SK-N-MC (cell line): Measurements from ENCODE around the gene SF3A2.

Experiments used
- DNase-seq: peaks from one replicate; pipeline ENCODE4 v3.0.0-alpha.2; 2011; ENCODE audit warnings: low read depth, low spot score
- H3K27ac ChIP-seq: fragments of 200-600 bp; sonication (generic); 2 replicates; pipeline ENCODE4 v1.5.1; 2016; ENCODE audit warnings: mixed run types
- H3K36me3 ChIP-seq: fragments of 200-600 bp; sonication (generic); 2 replicates; pipeline ENCODE4 v1.6.1; 2017; ENCODE audit warnings: antibody characterized with exemption, low read length, mixed read lengths; ENCODE audit not compliant: insufficient read depth
- H3K4me3 ChIP-seq: fragments of 200-600 bp; sonication (generic); 2 replicates; pipeline ENCODE4 v1.5.1; 2016
- H3K9ac ChIP-seq: fragments of 200-600 bp; sonication (generic); 2 replicates; pipeline ENCODE4 v1.8.0; 2017; ENCODE audit warnings: mixed run types, mixed read lengths; ENCODE audit not compliant: insufficient read length
- H3K9me3 ChIP-seq: fragments of 200-600 bp; sonication (generic); 2 replicates; pipeline ENCODE4 v1.6.1; 2017; ENCODE audit warnings: low read depth, mild to moderate bottlenecking, antibody characterized with exemption, low read length, moderate library complexity, mixed read lengths
- EZH2 ChIP-seq: fragments of 200-600 bp; sonication (generic); IDR thresholded peaks from one replicate; pipeline ENCODE4 v1.6.1; 2017; ENCODE audit warnings: antibody characterized with exemption
- FOXP2 ChIP-seq: optimal IDR thresholded peaks from 2 replicates; pipeline ENCODE3; 2011; ENCODE audit warnings: mild to moderate bottlenecking, moderate library complexity; ENCODE audit not compliant: insufficient read depth; ENCODE audit errors: extremely low read length, control extremely low read depth
- POLR2AphosphoS5 ChIP-seq: IDR thresholded peaks from 2 replicates; pipeline ENCODE4 v1.6.1; 2012; ENCODE audit warnings: mild to moderate bottlenecking, low read depth, low read length, borderline replicate concordance

SF3A2 gene

DNA sequence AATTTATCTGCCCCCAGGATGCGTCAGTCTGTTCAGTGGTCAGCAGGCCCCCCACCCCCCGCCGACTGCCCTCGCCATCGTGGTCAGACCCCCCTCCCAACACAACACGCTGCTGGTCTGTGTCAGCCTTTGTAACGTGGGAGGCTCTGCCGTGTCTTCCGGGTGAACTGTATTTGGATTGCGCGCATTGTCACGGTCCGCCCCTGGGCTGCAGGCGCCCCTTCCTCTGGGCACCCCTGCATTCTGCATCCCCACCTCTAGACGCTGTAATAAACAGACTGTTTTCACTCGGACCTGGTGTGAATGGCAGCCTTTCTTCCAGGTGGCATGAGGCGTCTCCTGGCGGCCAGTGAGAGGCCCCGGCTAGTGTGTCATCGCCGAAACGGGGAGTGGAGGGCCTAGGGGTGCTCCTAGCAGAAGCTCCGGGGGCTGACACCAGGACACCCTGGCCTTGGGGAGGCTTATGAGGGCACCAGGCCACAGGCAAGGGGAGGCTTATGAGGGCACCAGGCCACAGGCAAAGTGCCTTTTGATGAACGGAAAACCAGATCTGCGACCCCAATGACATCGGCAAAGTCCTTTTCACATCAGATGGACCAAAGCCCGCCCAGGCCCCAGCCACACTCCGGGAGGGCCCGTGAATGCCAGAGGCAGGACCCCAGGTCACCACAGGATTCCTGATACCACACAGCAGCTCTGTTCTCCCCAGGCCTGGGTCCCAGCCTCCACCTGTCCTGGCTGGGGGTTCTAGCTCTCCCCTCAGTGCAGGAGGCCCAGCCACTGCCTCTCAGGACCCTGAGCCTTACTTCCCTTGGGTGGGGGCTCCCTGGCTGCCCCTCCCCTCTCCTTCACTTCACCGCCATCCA, 4.1 kb upstream of the SF3A2 start:
- no peak overlapping the region for H3K27ac ChIP-seq
- peaks cover 18% of the 10 kb centered on the region; the same call in 1 of the 2 replicates for H3K36me3 ChIP-seq
- no peak for TF ChIP-seq FOXP2
- TF ChIP-seq POLR2AphosphoS5, result peak; percentile 22
- TF ChIP-seq EZH2, result no peak
- no peak overlapping the region for H3K4me3 ChIP-seq
- no peak overlapping the region for H3K9ac ChIP-seq
- no peaks in the 10 kb centered on the region for H3K9me3 ChIP-seq
- DNase-seq, result no peak

DNA sequence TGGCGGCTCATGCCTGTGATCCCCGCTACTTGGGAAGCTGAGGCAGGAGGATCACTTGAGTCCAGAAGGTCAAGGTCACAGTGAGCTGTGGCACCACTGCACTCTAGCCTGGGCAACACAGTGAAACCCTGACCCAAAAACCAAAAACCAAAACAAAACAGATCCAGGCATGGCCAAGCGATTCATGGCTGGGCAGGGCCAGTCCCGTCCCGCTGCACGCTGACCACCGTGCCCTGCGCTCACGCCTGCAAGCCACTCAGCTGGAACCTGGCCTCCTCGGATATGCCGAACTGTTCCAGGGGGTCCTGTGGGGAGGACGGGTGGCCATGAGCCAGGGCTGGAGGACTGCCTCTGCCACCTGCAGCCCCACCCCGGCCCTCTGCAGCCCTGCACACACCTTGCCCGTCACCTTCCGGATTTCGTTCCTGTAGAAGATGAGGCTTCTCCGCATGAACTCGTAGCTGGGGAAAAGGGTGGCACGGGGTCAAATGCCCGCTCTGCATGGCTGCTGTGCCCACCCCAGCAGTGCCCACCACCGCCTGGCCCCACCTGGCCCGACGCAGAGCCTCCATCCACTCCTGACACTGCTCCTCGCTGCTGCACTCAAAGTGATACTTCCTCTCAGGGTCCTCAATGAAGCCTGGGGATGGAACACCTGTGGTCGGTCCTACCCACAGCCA, 2.9 kb upstream of the SF3A2 start:
- no peak overlapping the region for H3K4me3 ChIP-seq
- TF ChIP-seq FOXP2, result no peak
- TF ChIP-seq POLR2AphosphoS5, result no peak; the same call in 1 of the 2 replicates
- no peak for TF ChIP-seq EZH2
- no peaks in the 10 kb centered on the region for H3K9me3 ChIP-seq
- no peak overlapping the region for H3K9ac ChIP-seq
- no peak overlapping the region for H3K27ac ChIP-seq
- peaks cover 29% of the 10 kb centered on the region for H3K36me3 ChIP-seq
- no peak for DNase-seq

DNA sequence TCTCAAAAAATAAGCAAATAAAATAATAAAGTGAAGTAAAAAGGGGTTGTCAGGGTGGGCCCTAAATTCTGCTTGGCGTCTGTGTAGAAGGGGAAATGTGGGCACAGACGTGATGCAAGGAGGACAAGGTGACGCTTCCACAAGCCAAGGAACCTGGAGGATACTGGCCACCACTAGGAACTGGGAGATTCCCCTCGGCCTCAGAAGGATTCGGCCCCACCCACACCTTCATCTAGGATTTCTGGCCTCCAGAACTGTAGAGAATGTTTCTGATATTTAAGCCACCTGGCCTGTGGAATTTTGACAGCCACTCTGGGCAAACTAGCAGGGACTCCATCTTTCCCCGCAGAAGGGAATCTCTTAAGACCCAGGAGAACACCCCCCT, 1.6 kb upstream of the SF3A2 start:
- peaks cover 26% of the 10 kb centered on the region for H3K36me3 ChIP-seq
- TF ChIP-seq EZH2, result no peak
- no peak for TF ChIP-seq FOXP2
- no peak for TF ChIP-seq POLR2AphosphoS5
- peak overlapping the region; percentile 91 for H3K4me3 ChIP-seq
- no peaks in the 10 kb centered on the region for H3K9me3 ChIP-seq
- DNase-seq, result no peak
- no peak overlapping the region for H3K27ac ChIP-seq
- H3K9ac ChIP-seq, result peak overlapping the region; percentile 94

DNA sequence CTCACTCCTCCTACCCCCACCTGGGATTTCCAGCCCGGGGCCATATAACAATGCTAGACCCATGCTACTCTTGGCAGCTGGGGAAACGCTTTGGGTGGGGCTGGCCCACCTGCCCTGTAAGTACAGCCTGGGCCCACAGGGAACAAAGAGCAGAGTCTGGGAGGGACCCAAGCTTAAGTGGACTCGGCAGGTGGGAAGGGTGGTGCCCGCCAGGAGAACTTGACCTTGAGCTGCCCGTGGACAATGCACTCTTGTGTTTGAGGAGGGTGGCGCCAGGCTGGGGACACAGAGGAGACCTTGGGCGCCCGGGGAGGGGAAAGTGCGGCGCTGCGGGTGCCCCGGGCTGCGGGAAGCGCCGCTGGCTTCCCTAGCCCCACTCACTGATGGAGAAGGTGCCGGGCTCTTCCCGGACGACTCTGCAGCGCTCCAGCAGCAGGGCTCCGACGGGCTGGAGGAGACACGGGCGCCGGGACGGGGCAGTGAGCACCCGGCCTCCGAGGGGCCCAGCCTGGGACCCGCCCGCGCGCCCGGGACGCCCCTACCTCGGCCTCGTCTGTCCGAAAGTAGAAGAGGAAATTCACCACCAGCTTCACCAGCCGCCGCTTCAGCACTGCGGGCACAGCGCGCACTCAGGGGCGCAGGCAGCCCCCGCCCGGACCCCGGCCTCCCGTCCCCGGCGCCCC, 1.1 kb upstream of the SF3A2 start:
- peaks cover 25% of the 10 kb centered on the region for H3K36me3 ChIP-seq
- TF ChIP-seq EZH2 (no peak), FOXP2 (no peak), POLR2AphosphoS5 (no peak)
- peak overlapping the region; percentile 94 for H3K9ac ChIP-seq
- H3K9me3 ChIP-seq, result no peaks in the 10 kb centered on the region
- no peak for DNase-seq
- H3K4me3 ChIP-seq, result peak overlapping the region; percentile 91
- peak overlapping the region; percentile 50; the same call in 1 of the 2 replicates for H3K27ac ChIP-seq

DNA sequence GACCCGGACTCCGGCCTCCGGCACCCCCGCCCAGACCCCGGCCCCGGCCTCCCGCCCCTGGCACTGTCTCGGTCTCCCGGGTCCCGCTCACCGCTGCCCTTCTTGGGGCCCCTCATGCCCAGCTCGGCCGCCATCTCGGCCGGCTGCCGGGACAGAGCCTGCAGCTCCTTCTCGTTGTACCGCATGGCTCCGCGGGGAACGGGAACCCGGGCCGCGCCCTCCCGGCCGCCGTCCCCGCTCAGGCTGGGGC, 635 bp upstream of the SF3A2 start:
- Histone ChIP-seq H3K9me3 (no peaks in the 10 kb centered on the region), H3K36me3 (peaks cover 29% of the 10 kb centered on the region), H3K4me3 (peak overlapping the region; percentile 91), H3K9ac (peak overlapping the region; percentile 94), H3K27ac (peak overlapping the region; percentile 50; the same call in 1 of the 2 replicates)
- TF ChIP-seq EZH2, result no peak
- TF ChIP-seq POLR2AphosphoS5, result peak; percentile 58
- no peak for TF ChIP-seq FOXP2
- no peak for DNase-seq

DNA sequence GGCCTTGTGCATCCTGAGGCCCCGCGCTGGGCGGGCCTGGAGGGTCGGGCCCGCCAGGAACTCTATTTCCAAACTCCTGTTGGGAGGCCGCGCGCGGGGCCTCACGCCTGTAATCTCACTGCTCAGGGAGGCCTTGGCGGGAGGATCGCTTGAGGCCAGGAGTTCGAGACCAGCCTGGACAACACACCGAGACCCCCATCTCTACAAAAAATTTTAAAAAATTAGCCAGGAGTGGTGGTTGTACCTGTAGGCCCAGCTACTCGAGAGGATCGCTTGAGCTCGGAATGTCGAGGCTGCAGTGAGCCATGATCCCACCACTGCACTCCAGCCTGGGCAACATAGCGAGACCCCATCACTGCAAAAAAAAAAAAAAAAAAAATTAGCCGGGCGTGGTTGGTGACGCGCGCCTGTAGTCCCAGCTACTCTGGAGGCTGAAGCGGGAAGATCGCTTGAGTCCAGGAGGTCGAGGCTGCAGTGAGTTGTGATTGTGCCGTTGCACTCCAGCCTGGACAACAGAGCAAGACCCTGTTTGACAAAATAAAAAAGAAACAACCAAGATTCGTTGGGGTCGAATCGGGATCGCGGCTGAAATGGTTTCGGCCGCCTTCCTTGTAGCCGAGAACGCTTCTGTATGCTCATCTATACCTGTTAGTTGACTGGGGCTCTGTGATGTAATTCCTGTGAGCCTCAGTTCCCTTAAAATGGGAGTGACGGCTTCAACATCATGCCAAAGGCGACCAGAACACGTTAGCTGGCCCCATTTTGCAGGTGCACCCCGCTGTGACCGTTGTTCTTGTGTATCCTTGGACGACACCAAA, 636 bp downstream of the SF3A2 start:
- Histone ChIP-seq H3K9ac (peak overlapping the region; percentile 95), H3K9me3 (no peaks in the 10 kb centered on the region), H3K36me3 (peaks cover 29% of the 10 kb centered on the region), H3K27ac (peak overlapping the region; percentile 88), H3K4me3 (peak overlapping the region; percentile 91)
- DNase-seq, result no peak
- TF ChIP-seq POLR2AphosphoS5, result no peak
- TF ChIP-seq FOXP2, result no peak
- no peak for TF ChIP-seq EZH2

DNA sequence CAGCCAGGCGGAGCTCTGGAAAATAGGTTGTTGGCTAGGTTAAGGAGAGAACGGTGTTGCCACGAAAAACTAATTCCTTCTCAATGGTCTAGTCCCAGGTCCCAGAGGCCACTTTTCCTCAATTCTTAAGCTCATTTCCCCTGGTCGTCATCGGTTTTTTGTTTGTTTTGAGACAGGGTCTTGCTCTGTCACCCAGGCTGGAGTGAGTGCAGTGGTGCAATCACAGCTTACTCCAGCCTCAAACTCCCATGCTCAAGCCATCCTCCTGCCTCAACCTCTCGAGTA, 1.2 kb downstream of the SF3A2 start:
- Histone ChIP-seq H3K36me3 (peaks cover 32% of the 10 kb centered on the region), H3K27ac (no peak overlapping the region), H3K9ac (peak overlapping the region; percentile 95), H3K4me3 (peak overlapping the region; percentile 91), H3K9me3 (no peaks in the 10 kb centered on the region)
- no peak for DNase-seq
- TF ChIP-seq EZH2, result no peak
- no peak for TF ChIP-seq FOXP2
- no peak for TF ChIP-seq POLR2AphosphoS5
